Astrocyte (in vitro differentiated cells and primary cell): ENCODE data around the gene KHDC1L.

Experiments
- EZH2 ChIP-seq: IDR thresholded peaks from 2 replicates; pipeline ENCODE4 v1.6.1; 2012; ENCODE audit warnings: mild to moderate bottlenecking, low read length, inconsistent platforms; ENCODE audit not compliant: insufficient read depth
- TF ChIP-seq, protein P1 (sequence below): IDR thresholded peaks from 2 replicates; pipeline ENCODE4 v1.5.1; 2011; ENCODE audit warnings: low read depth, mild to moderate bottlenecking, inconsistent platforms, low read length, moderate library complexity; ENCODE audit not compliant: insufficient read depth

DNA sequence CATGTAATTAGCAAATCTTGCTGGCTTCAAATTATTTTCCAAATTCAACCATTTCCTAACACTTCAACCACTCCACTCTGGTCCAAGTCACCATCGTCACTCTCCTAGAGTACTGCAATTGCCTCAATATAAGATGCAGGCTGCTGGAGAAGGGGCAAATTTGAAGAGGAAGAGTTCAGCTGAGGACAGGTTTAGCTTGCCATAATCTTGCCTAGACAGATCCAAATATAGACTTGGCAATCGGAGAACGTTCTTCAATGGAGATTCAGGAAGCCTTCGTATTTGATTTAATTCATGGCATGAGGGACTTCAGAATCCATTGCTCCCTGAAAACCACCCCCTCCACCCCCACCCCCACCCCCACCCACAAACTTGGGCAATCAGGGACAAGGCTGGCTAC is 15.4 kb upstream of the KHDC1L start:
- TF ChIP-seq, protein P1, sequence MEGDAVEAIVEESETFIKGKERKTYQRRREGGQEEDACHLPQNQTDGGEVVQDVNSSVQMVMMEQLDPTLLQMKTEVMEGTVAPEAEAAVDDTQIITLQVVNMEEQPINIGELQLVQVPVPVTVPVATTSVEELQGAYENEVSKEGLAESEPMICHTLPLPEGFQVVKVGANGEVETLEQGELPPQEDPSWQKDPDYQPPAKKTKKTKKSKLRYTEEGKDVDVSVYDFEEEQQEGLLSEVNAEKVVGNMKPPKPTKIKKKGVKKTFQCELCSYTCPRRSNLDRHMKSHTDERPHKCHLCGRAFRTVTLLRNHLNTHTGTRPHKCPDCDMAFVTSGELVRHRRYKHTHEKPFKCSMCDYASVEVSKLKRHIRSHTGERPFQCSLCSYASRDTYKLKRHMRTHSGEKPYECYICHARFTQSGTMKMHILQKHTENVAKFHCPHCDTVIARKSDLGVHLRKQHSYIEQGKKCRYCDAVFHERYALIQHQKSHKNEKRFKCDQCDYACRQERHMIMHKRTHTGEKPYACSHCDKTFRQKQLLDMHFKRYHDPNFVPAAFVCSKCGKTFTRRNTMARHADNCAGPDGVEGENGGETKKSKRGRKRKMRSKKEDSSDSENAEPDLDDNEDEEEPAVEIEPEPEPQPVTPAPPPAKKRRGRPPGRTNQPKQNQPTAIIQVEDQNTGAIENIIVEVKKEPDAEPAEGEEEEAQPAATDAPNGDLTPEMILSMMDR: no peak
- TF ChIP-seq EZH2: no peak
